K562 (cell line): Measurements from ENCODE around the gene POU2F3. TPM values are rescaled to one million over a fixed set of nuclear protein-coding genes. Genes with fewer than 3 reads are reported as not detected.

Source experiments
- ARHGAP35 ChIP-seq: fragments of 450-650 bp; IDR thresholded peaks from 2 replicates; pipeline ENCODE4 v1.6.1; 2018; ENCODE audit not compliant: partially characterized antibody
- BDP1 ChIP-seq: IDR thresholded peaks from 3 replicates; pipeline ENCODE4 v1.6.1; 2011; ENCODE audit not compliant: insufficient read length, insufficient read depth
- CHD2 ChIP-seq: IDR thresholded peaks from 2 replicates; pipeline ENCODE4 v1.6.1; 2011; ENCODE audit warnings: low read depth, low read length
- DMBX1 ChIP-seq: fragments of 250-450 bp; sonication (Bioruptor Pico); IDR thresholded peaks from 2 replicates; pipeline ENCODE4 v1.8.0; 2022; ENCODE audit warnings: inconsistent platforms, mild to moderate bottlenecking, moderate library complexity, borderline replicate concordance
- EHMT2 ChIP-seq: fragments of 450-650 bp; IDR thresholded peaks from 2 replicates; pipeline ENCODE4 v1.6.1; 2018; ENCODE audit warnings: antibody characterized with exemption
- GTF2F1 ChIP-seq: IDR thresholded peaks from 2 replicates; pipeline ENCODE4 v1.6.1; 2011; ENCODE audit warnings: low read depth, low read length, improper control_type of control experiment
- KAT2B ChIP-seq: IDR thresholded peaks from one replicate; pipeline ENCODE4 v1.6.1; 2012; ENCODE audit warnings: low read depth, mild to moderate bottlenecking, control low read depth, inconsistent platforms, low read length, moderate library complexity
- KDM2B ChIP-seq: fragments of 250-450 bp; sonication (Bioruptor Pico); IDR thresholded peaks from 2 replicates; pipeline ENCODE4 v1.8.0; 2021; ENCODE audit warnings: mild to moderate bottlenecking, moderate library complexity
- POLR2AphosphoS5 ChIP-seq: IDR thresholded peaks from 2 replicates; pipeline ENCODE4 v1.6.1; 2011; ENCODE audit warnings: mild to moderate bottlenecking, low read depth, low read length, moderate library complexity; ENCODE audit not compliant: control insufficient read depth, insufficient read depth
- PTRF ChIP-seq: fragments of 450-650 bp; IDR thresholded peaks from 2 replicates; pipeline ENCODE4 v1.6.1; 2016; ENCODE audit warnings: mild to moderate bottlenecking, missing genetic modification characterization, missing compliant biosample characterization
- SAFB2 ChIP-seq: fragments of 200-400 bp; formaldehyde crosslinking; IDR thresholded peaks from 2 replicates; pipeline ENCODE4 v1.6.1; 2018; ENCODE audit warnings: borderline replicate concordance, low read length, low read depth, moderate library complexity; ENCODE audit not compliant: severe bottlenecking
- SMAD1 ChIP-seq: fragments of 150-350 bp; IDR thresholded peaks from 2 replicates; pipeline ENCODE4 v1.6.1; 2014; ENCODE audit warnings: low read length, low read depth; ENCODE audit not compliant: partially characterized antibody
- SRSF1 ChIP-seq: fragments of 200-400 bp; formaldehyde crosslinking; IDR thresholded peaks from 2 replicates; pipeline ENCODE4 v1.6.1; 2017; ENCODE audit warnings: mild to moderate bottlenecking, low read depth, low read length, moderate library complexity
- SUPT5H ChIP-seq: fragments of 450-650 bp; IDR thresholded peaks from 2 replicates; pipeline ENCODE4 v1.6.1; 2016
- TAL1 ChIP-seq: fragments of 450-650 bp; IDR thresholded peaks from 2 replicates; pipeline ENCODE4 v1.6.1; 2016; ENCODE audit warnings: mild to moderate bottlenecking
- THRAP3 ChIP-seq: fragments of 450-650 bp; IDR thresholded peaks from 2 replicates; pipeline ENCODE4 v1.6.1; 2016; ENCODE audit warnings: mild to moderate bottlenecking, inconsistent platforms, borderline replicate concordance
- ZFP30 ChIP-seq: fragments of 250-450 bp; sonication (Bioruptor Pico); IDR thresholded peaks from 2 replicates; pipeline ENCODE4 v1.8.0; 2022; ENCODE audit warnings: moderate library complexity, mild to moderate bottlenecking, inconsistent platforms, borderline replicate concordance
- polyA plus RNA-seq, 8 experiments: library from polyadenylated mRNA; depleted of rRNA in 4 of 8; stranded (reverse) in 5 of 8; unstranded in 3 of 8; fragments of >200 nt; fragmentation: Nextera tagmentation in 2 of 8; fragmentation: Illumina TruSeq in 1 of 8; extraction: Ambion mirVana in 2 of 8; extraction: Trizol in 1 of 8; gene quantifications; 2 replicates each; pipeline versions ENCODE4 v1.2.1 to v1.2.3, GENCODE V29; 2011 to 2014; ENCODE audit warnings: inconsistent platforms in 1 of 8, missing spikeins in 1 of 8
- total RNA-seq, 7 experiments: library from RNA; depleted of rRNA in 6 of 7; stranded (reverse); fragments of >200 nt in 6 of 7; fragmentation: Illumina TruSeq in 2 of 7; extraction: Trizol in 2 of 7; gene quantifications; 2 replicates each; pipeline versions ENCODE4 v1.2.1 to v1.2.3, GENCODE V29; 2011 to 2021; ENCODE audit warnings: low replicate concordance in 1 of 7
- TF ChIP-seq, protein P1 (sequence below), 2 experiments: IDR thresholded peaks; 2 replicates each; pipeline ENCODE4 v1.6.1; 2011; ENCODE audit warnings: borderline replicate concordance in 1 of 2, control low read depth in 1 of 2, low read depth in 1 of 2, low read length in 1 of 2, mild to moderate bottlenecking in 1 of 2, mixed read lengths in 1 of 2, moderate library complexity in 1 of 2; ENCODE audit not compliant: insufficient read depth in 1 of 2, insufficient read length in 1 of 2, poor library complexity in 1 of 2, severe bottlenecking in 1 of 2; ENCODE audit errors: extremely low read depth in 1 of 2
- TF ChIP-seq, protein P2 (sequence below): IDR thresholded peaks from 2 replicates; pipeline ENCODE4 v1.6.1; 2011; ENCODE audit not compliant: insufficient read length; ENCODE audit errors: extremely low read depth
- TF ChIP-seq, protein P3 (sequence below): fragments of 450-650 bp; formaldehyde crosslinking; conservative IDR thresholded peaks from 2 replicates; pipeline ENCODE4 v1.4.0; 2022; ENCODE audit warnings: mild to moderate bottlenecking, missing genetic modification characterization
- TF ChIP-seq, protein P4 (sequence below): fragments of 450-650 bp; conservative IDR thresholded peaks from 2 replicates; pipeline ENCODE4 v1.6.1; 2016; ENCODE audit warnings: missing genetic modification characterization, low read depth, mild to moderate bottlenecking, missing compliant biosample characterization, moderate library complexity

Gene POU2F3
- total and polyA plus RNA-seq, 9 of the 15 experiments (the other 6 are each of a cell fraction or from before 2014, with no cell fraction given): not detected

DNA sequence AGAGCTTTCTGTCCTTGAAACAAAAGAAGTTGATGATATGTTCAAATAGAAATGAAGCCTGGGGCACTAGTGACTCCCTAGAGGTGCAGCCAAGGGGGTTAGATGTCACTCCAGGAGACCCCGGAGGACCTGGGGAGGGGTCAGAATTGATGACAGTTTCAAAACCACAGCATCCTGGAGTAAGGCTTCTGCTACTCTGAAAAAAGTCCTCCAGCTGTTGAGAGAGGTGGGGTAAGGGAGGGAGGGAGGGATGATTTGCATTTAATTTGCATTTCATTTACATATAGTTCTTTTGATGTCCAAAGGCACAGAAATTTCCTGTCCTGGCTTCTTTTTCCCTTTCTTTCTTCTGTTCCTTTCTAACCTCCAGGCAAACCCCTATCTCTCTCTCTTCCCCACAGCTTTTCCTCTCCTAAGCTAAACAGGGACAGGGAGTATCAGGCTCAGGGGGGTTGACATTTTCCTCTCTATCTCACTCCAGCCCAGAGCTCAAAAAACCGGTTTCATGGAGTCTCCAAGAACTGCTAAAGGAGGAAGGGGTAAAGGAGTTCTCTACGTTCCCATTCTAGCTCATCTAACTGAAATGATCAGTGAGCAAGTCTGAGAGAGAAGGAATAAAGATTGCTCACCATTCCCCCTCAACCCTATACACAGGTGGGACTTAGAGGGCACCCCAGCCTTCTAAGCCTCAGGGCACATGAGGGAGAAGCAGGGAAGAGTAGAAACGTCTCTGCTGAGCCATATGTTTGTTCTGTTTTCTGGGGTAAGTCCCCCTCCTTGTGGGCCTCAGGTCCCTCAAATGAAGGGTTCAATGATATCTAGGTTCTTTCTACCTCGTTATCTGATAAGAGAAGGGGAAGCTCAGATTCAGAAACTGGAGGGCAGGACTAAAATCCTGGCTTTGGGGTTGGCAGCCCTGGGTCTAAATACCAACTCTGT is 3.5 kb upstream of the POU2F3 start (continued):
- TF ChIP-seq, protein P1, sequence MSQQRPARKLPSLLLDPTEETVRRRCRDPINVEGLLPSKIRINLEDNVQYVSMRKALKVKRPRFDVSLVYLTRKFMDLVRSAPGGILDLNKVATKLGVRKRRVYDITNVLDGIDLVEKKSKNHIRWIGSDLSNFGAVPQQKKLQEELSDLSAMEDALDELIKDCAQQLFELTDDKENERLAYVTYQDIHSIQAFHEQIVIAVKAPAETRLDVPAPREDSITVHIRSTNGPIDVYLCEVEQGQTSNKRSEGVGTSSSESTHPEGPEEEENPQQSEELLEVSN (IDR thresholded peaks at IDR 0.05; ENCODE audit: borderline replicate concordance in 1 of 2, extremely low read depth in 1 of 2, insufficient read depth in 1 of 2, insufficient read length in 1 of 2, low read depth in 1 of 2, low read length in 1 of 2, poor library complexity in 1 of 2, severe bottlenecking in 1 of 2): peak in 1 of 2 experiments; percentile 12
- peak; percentile 96 for TF ChIP-seq SUPT5H
- peak; percentile 65 for TF ChIP-seq ARHGAP35
- TF ChIP-seq PTRF (tag): no peak
- no peak for TF ChIP-seq KDM2B
- no peak for TF ChIP-seq BDP1
- TF ChIP-seq, protein P2, sequence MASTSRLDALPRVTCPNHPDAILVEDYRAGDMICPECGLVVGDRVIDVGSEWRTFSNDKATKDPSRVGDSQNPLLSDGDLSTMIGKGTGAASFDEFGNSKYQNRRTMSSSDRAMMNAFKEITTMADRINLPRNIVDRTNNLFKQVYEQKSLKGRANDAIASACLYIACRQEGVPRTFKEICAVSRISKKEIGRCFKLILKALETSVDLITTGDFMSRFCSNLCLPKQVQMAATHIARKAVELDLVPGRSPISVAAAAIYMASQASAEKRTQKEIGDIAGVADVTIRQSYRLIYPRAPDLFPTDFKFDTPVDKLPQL: peak; percentile 96
- TF ChIP-seq DMBX1: no peak
- TF ChIP-seq CHD2: 0 out of 2 replicates have a peak, but pooled peaks have one; percentile 16
- TF ChIP-seq SMAD1: peak; percentile 93
- TF ChIP-seq ZFP30 (CRISPR knock-in tag): no peak
- TF ChIP-seq, protein P3, sequence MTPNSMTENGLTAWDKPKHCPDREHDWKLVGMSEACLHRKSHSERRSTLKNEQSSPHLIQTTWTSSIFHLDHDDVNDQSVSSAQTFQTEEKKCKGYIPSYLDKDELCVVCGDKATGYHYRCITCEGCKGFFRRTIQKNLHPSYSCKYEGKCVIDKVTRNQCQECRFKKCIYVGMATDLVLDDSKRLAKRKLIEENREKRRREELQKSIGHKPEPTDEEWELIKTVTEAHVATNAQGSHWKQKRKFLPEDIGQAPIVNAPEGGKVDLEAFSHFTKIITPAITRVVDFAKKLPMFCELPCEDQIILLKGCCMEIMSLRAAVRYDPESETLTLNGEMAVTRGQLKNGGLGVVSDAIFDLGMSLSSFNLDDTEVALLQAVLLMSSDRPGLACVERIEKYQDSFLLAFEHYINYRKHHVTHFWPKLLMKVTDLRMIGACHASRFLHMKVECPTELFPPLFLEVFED: 0 out of 2 replicates have a peak, but pooled peaks have one; percentile 69
- TF ChIP-seq SRSF1: no peak
- TF ChIP-seq EHMT2: no peak
- TF ChIP-seq THRAP3: peak; percentile 64; the same call in 1 of the 2 replicates
- TF ChIP-seq TAL1: no peak
- TF ChIP-seq SAFB2: no peak
- no peak for TF ChIP-seq KAT2B
- peak; percentile 100 for TF ChIP-seq POLR2AphosphoS5
- TF ChIP-seq, protein P4, sequence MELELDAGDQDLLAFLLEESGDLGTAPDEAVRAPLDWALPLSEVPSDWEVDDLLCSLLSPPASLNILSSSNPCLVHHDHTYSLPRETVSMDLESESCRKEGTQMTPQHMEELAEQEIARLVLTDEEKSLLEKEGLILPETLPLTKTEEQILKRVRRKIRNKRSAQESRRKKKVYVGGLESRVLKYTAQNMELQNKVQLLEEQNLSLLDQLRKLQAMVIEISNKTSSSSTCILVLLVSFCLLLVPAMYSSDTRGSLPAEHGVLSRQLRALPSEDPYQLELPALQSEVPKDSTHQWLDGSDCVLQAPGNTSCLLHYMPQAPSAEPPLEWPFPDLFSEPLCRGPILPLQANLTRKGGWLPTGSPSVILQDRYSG (tag): no peak
- TF ChIP-seq GTF2F1: peak; percentile 96
